Panc1 (cell line): ENCODE results near the gene TANGO6.

Experiments
- CTCF ChIP-seq: fragments of 450-650 bp; IDR thresholded peaks from 2 replicates; pipeline ENCODE4 v1.5.1; 2017; ENCODE audit warnings: mild to moderate bottlenecking
- POLR2AphosphoS5 ChIP-seq: IDR thresholded peaks from 2 replicates; pipeline ENCODE4 v1.6.1; 2012; ENCODE audit warnings: mild to moderate bottlenecking, low read depth, low read length, moderate library complexity
- REST ChIP-seq, 2 experiments: IDR thresholded peaks; 2 replicates each; pipeline ENCODE4 v1.6.1; 2011 to 2012; ENCODE audit warnings: low read depth in 2 of 2, control low read depth in 1 of 2, low read length in 1 of 2, mild to moderate bottlenecking in 1 of 2, moderate library complexity in 1 of 2; ENCODE audit not compliant: insufficient read depth in 1 of 2
- SIN3A ChIP-seq: IDR thresholded peaks from 2 replicates; pipeline ENCODE4 v1.6.1; 2012; ENCODE audit warnings: low read depth, mild to moderate bottlenecking, low read length, moderate library complexity, borderline replicate concordance; ENCODE audit not compliant: insufficient read depth
- TCF7L2 ChIP-seq: IDR thresholded peaks from 2 replicates; pipeline ENCODE4 v1.6.1; 2011; ENCODE audit warnings: mild to moderate bottlenecking, low read depth, low read length, inconsistent platforms

- TF ChIP-seq CTCF, result no peak
- TF ChIP-seq SIN3A, result no peak
- TF ChIP-seq REST (IDR thresholded peaks at IDR 0.05; ENCODE audit: insufficient read depth in 1 of 2, low read depth in 2 of 2, low read length in 1 of 2), result no peak
- no peak for TF ChIP-seq POLR2AphosphoS5
- TF ChIP-seq TCF7L2, result no peak
These were observed 273.6 kb downstream of the TANGO6 start for GRCh38 chr16:69116906-69117305.
